ENCODE results near the gene EXOC4.
"Not testable (repeated sequence)": the region's sequence is repeated elsewhere in the genome, so short reads cannot be mapped to it uniquely, and the experiment has no call there.

The EXOC4 gene

GRCh38 chr7:133888061-133888930 lies 635.4 kb downstream of the EXOC4 start:
- ChIA-PET CTCF (no interaction called here), POLR2A (ENCODE audit: low non-redundant PET) (no interaction called here)
- TF ChIP-seq CTCF (conservative IDR thresholded peaks at IDR 0.05; ENCODE audit: low read depth) = no peak
- H3K27ac ChIP-seq = no peak overlapping the region
- no peak for DNase-seq (ENCODE audit: low spot score)

- no peak for TF ChIP-seq CTCF (conservative IDR thresholded peaks at IDR 0.05; ENCODE audit: low read depth)
- H3K27ac ChIP-seq = no peak overlapping the region
- no peak for DNase-seq (ENCODE audit: low spot score)
- POLR2A ChIA-PET (ENCODE audit: low non-redundant PET) = no interaction called here
- CTCF ChIA-PET = no interaction called here
Measured at GRCh38 chr7:133904776-133905175, 651.9 kb downstream of the EXOC4 start.

- CTCF ChIA-PET; POLR2A ChIA-PET (ENCODE audit: low non-redundant PET); H3K27ac ChIP-seq; DNase-seq (ENCODE audit: low spot score): not testable (repeated sequence)
Measured at GRCh38 chr7:133906553-133906952, 653.7 kb downstream of the EXOC4 start.

- ChIA-PET POLR2A (ENCODE audit: low non-redundant PET) (no interaction called here), CTCF (no interaction called here)
- DNase-seq (ENCODE audit: low spot score) = no peak
- H3K27ac ChIP-seq = no peak overlapping the region
- no peak for TF ChIP-seq CTCF (conservative IDR thresholded peaks at IDR 0.05; ENCODE audit: low read depth)
Measured at GRCh38 chr7:133910761-133911160, 657.9 kb downstream of the EXOC4 start.

- CTCF ChIA-PET = no interaction called here
- DNase-seq (ENCODE audit: low spot score) = no peak
- POLR2A ChIA-PET (ENCODE audit: low non-redundant PET) = no interaction called here
- TF ChIP-seq CTCF (conservative IDR thresholded peaks at IDR 0.05; ENCODE audit: low read depth) = no peak
- no peak overlapping the region for H3K27ac ChIP-seq
Measured at GRCh38 chr7:133911724-133912123, 658.8 kb downstream of the EXOC4 start.

- CTCF ChIA-PET = no interaction called here
- DNase-seq (ENCODE audit: low spot score) = peak; percentile 67
- H3K27ac ChIP-seq = no peak overlapping the region
- TF ChIP-seq CTCF (conservative IDR thresholded peaks at IDR 0.05; ENCODE audit: low read depth) = no peak
- POLR2A ChIA-PET (ENCODE audit: low non-redundant PET) = no interaction called here
Measured at GRCh38 chr7:133912916-133913697, 660.2 kb downstream of the EXOC4 start.

GRCh38 chr7:133916621-133917020 lies 663.7 kb downstream of the EXOC4 start:
- no peak overlapping the region for H3K27ac ChIP-seq
- ChIA-PET CTCF (no interaction called here), POLR2A (ENCODE audit: low non-redundant PET) (no interaction called here)
- no peak for TF ChIP-seq CTCF (conservative IDR thresholded peaks at IDR 0.05; ENCODE audit: low read depth)
- DNase-seq (ENCODE audit: low spot score) = no peak

All from RWPE1 (cell line).